IMR-90 (cell line): Measurements from ENCODE around the gene ZNF575. TPM values are rescaled to one million over a fixed set of nuclear protein-coding genes. Genes with fewer than 3 reads are reported as not detected.

Experiments used
- ATAC-seq: fragments of 200-7000 bp; cut with Tn5 transposase; 2 replicates; pipeline ENCODE4 v1.9.1; 2020; ENCODE audit warnings: low read depth, mild to moderate bottlenecking, moderate library complexity
- BruUV-seq: library from RNA; stranded (reverse); fragments of 400-500 nt; replicated peaks from 2 replicates; lab custom pipeline; 2021; lab: Mats Ljungman, UMichigan
- CTCF ChIA-PET: fragments of 300-600 bp; formaldehyde crosslinking; extraction: SDS; loops from one replicate; lab custom pipeline; 2021; ENCODE audit warnings: antibody characterized with exemption; lab: Yijun Ruan, JAX
- POLR2A ChIA-PET: fragments of 300-600 bp; sonication (Branson Sonifier 250); formaldehyde crosslinking; loops from one replicate; lab custom pipeline; 2022; ENCODE audit warnings: antibody characterized with exemption; ENCODE audit not compliant: unreplicated experiment; lab: Charles Lee
- DNase-seq: peaks from one replicate; pipeline ENCODE4 v3.0.0; 2013
- H2AFZ ChIP-seq: replicated peaks from 2 replicates; pipeline ENCODE3; 2013; ENCODE audit warnings: low read length, mild to moderate bottlenecking; ENCODE audit not compliant: poor library complexity
- H2AK5ac ChIP-seq: 2 replicates; pipeline ENCODE4 v1.6.1; 2013; ENCODE audit warnings: low read depth, low read length, inconsistent platforms
- H2AK9ac ChIP-seq: replicated peaks from 2 replicates; pipeline ENCODE3; 2013; ENCODE audit warnings: mild to moderate bottlenecking, low read depth, low read length, moderate library complexity; ENCODE audit not compliant: poor library complexity
- H2BK120ac ChIP-seq: 2 replicates; pipeline ENCODE4 v1.6.1; 2013; ENCODE audit warnings: low read depth, low read length, inconsistent platforms
- H2BK15ac ChIP-seq: 3 replicates; pipeline ENCODE4 v1.6.1; 2013; ENCODE audit warnings: low read depth, low read length, inconsistent platforms
- H2BK20ac ChIP-seq: 2 replicates; pipeline ENCODE4 v1.6.1; 2013; ENCODE audit warnings: low read depth, mild to moderate bottlenecking, inconsistent platforms, low read length, moderate library complexity
- H2BK5ac ChIP-seq: 2 replicates; pipeline ENCODE4 v1.6.1; 2013; ENCODE audit warnings: mild to moderate bottlenecking, low read depth, low read length, inconsistent platforms; ENCODE audit not compliant: poor library complexity, severe bottlenecking
- H3K14ac ChIP-seq: replicated peaks from 2 replicates; pipeline ENCODE4 v1.6.1; 2013; ENCODE audit warnings: low read depth, low read length, inconsistent platforms
- H3K18ac ChIP-seq: 2 replicates; pipeline ENCODE4 v1.6.1; 2013; ENCODE audit warnings: low read depth, low read length, control low read depth
- H3K23ac ChIP-seq: 2 replicates; pipeline ENCODE4 v1.6.1; 2013; ENCODE audit warnings: low read depth, low read length, inconsistent platforms
- H3K27ac ChIP-seq: 2 replicates; pipeline ENCODE4 v1.5.1; 2013; ENCODE audit warnings: mild to moderate bottlenecking, control low read depth, low read length; ENCODE audit not compliant: insufficient read depth
- H3K27me3 ChIP-seq: 2 replicates; pipeline ENCODE4 v1.6.1; 2013; ENCODE audit warnings: low read length; ENCODE audit not compliant: control insufficient read depth, insufficient read depth
- H3K36me3 ChIP-seq: 2 replicates; pipeline ENCODE4 v1.6.1; 2013; ENCODE audit warnings: low read length, mixed read lengths; ENCODE audit not compliant: control insufficient read depth, insufficient read depth
- H3K4ac ChIP-seq: 2 replicates; pipeline ENCODE4 v1.6.1; 2013; ENCODE audit warnings: low read depth, low read length, inconsistent platforms
- H3K4me1 ChIP-seq: 2 replicates; pipeline ENCODE4 v1.6.1; 2013; ENCODE audit warnings: low read length, mixed read lengths; ENCODE audit not compliant: control insufficient read depth, insufficient read depth
- H3K4me2 ChIP-seq: 2 replicates; pipeline ENCODE4 v1.6.1; 2013; ENCODE audit warnings: low read depth, mild to moderate bottlenecking, control low read depth, low read length, moderate library complexity
- H3K4me3 ChIP-seq: 2 replicates; pipeline ENCODE4 v1.5.1; 2013; ENCODE audit warnings: low read depth, mild to moderate bottlenecking, control low read depth, low read length, moderate library complexity; ENCODE audit not compliant: insufficient read depth
- H3K56ac ChIP-seq: 2 replicates; pipeline ENCODE4 v1.6.1; 2013; ENCODE audit warnings: low read length, inconsistent platforms; ENCODE audit not compliant: insufficient read depth; ENCODE audit errors: extremely low read depth
- H3K79me1 ChIP-seq, 2 experiments: 2 replicates each; pipeline ENCODE4 v1.6.1; 2013; ENCODE audit warnings: low read length in 2 of 2, inconsistent platforms in 1 of 2, low read depth in 1 of 2
- H3K9ac ChIP-seq: 2 replicates; pipeline ENCODE4 v1.6.1; 2013; ENCODE audit warnings: low read depth, low read length, control low read depth
- H3K9me1 ChIP-seq: 2 replicates; pipeline ENCODE4 v1.6.1; 2013; ENCODE audit warnings: low read length, inconsistent platforms; ENCODE audit not compliant: insufficient read depth
- H3K9me3 ChIP-seq: 2 replicates; pipeline ENCODE4 v1.6.1; 2013; ENCODE audit warnings: low read length; ENCODE audit not compliant: control insufficient read depth, insufficient read depth
- H4K20me1 ChIP-seq: 2 replicates; pipeline ENCODE4 v1.6.1; 2013; ENCODE audit warnings: low read length, inconsistent platforms; ENCODE audit not compliant: insufficient read depth
- H4K5ac ChIP-seq: 2 replicates; pipeline ENCODE4 v1.6.1; 2013; ENCODE audit warnings: mild to moderate bottlenecking, low read depth, low read length, control low read depth
- H4K8ac ChIP-seq, 2 experiments: 2 replicates each; pipeline ENCODE4 v1.6.1; 2013; ENCODE audit warnings: low read depth in 2 of 2, low read length in 2 of 2, control low read depth in 1 of 2, inconsistent platforms in 1 of 2
- H4K91ac ChIP-seq: 2 replicates; pipeline ENCODE4 v1.6.1; 2013; ENCODE audit warnings: low read depth, low read length, inconsistent platforms; ENCODE audit not compliant: insufficient read depth
- BHLHE40 ChIP-seq: fragments of 150-350 bp; IDR thresholded peaks from 2 replicates; pipeline ENCODE4 v1.6.1; 2016; ENCODE audit warnings: mild to moderate bottlenecking, low read depth, low read length
- CEBPB ChIP-seq: IDR thresholded peaks from 2 replicates; pipeline ENCODE4 v1.6.1; 2012; ENCODE audit warnings: low read depth, low read length, improper control_type of control experiment
- CHD1 ChIP-seq: IDR thresholded peaks from 2 replicates; pipeline ENCODE4 v1.6.1; 2012; ENCODE audit warnings: low read depth, low read length, improper control_type of control experiment
- MAZ ChIP-seq: IDR thresholded peaks from 2 replicates; pipeline ENCODE4 v1.6.1; 2012; ENCODE audit warnings: low read depth, mild to moderate bottlenecking, low read length, improper control_type of control experiment, moderate library complexity, borderline replicate concordance
- MXI1 ChIP-seq: IDR thresholded peaks from 2 replicates; pipeline ENCODE4 v1.6.1; 2012; ENCODE audit warnings: low read depth, mild to moderate bottlenecking, low read length, moderate library complexity, borderline replicate concordance
- NFE2L2 ChIP-seq: fragments of 150-350 bp; IDR thresholded peaks from 2 replicates; pipeline ENCODE4 v1.6.1; 2016; ENCODE audit warnings: low read depth, mild to moderate bottlenecking, low read length
- POLR2A ChIP-seq: IDR thresholded peaks from 2 replicates; pipeline ENCODE4 v1.6.1; 2012; ENCODE audit warnings: mild to moderate bottlenecking, low read depth, low read length
- RCOR1 ChIP-seq: IDR thresholded peaks from 2 replicates; pipeline ENCODE4 v1.6.1; 2012; ENCODE audit warnings: mild to moderate bottlenecking, low read length, improper control_type of control experiment; ENCODE audit not compliant: insufficient replicate concordance
- RFX5 ChIP-seq: IDR thresholded peaks from 2 replicates; pipeline ENCODE4 v1.8.0; 2012; ENCODE audit warnings: low read depth, mild to moderate bottlenecking, low read length, moderate library complexity
- WGBS, 2 experiments: methylation state at CpG; one replicate each; pipeline versions ENCODE4 v1.1.5 to v1.1.7; 2013; ENCODE audit warnings: missing lambda C conversion rate in 2 of 2; ENCODE audit not compliant: insufficient read length in 1 of 2; ENCODE audit errors: extremely low coverage in 2 of 2; 5-methylcytosine and 5-hydroxymethylcytosine counted together
- dilution Hi-C: fragments of 300-500 bp; cut with HindIII; formaldehyde crosslinking; loops from one replicate; pipeline ENCODE4 v1.14.3; 2018; ENCODE audit warnings: low sequenced_read_pairs; ENCODE audit not compliant: unreplicated experiment
- in situ Hi-C: fragments of 300-500 bp; cut with MboI; formaldehyde crosslinking; loops from 3 replicates; pipeline ENCODE4 v1.14.3; 2019; ENCODE audit warnings: low sequenced_read_pairs, inconsistent platforms, mixed read lengths
- intact Hi-C: fragments of 100-400 bp; cut with micrococcal nuclease; formaldehyde crosslinking; loops from 2 replicates; pipeline ENCODE4 v1.10.0; 2022
- polyA plus RNA-seq, 3 experiments: library from polyadenylated mRNA; depleted of rRNA; stranded (reverse); fragments of >200 nt; gene quantifications; 2 replicates each; pipeline ENCODE4 v1.2.3, GENCODE V29; 2012; ENCODE audit warnings: low replicate concordance in 1 of 3
- total RNA-seq: library from RNA; depleted of rRNA; stranded (reverse); fragments of >200 nt; gene quantifications from 2 replicates; pipeline ENCODE4 v1.2.3, GENCODE V29; 2012
- TF ChIP-seq, protein P1 (sequence below): fragments of 150-350 bp; IDR thresholded peaks from 2 replicates; pipeline ENCODE4 v1.6.1; 2016; ENCODE audit warnings: low read depth, mild to moderate bottlenecking, low read length, moderate library complexity, borderline replicate concordance
- TF ChIP-seq, protein P2 (sequence below): fragments of 150-350 bp; IDR thresholded peaks from 2 replicates; pipeline ENCODE4 v1.6.1; 2017; ENCODE audit warnings: mild to moderate bottlenecking, antibody characterized with exemption, low read length, low read depth

Gene ZNF575
- total and polyA plus RNA-seq, 2 of the 4 experiments (the other 2 are of a cell fraction), result 0.77 TPM; not detected in 1

DNA sequence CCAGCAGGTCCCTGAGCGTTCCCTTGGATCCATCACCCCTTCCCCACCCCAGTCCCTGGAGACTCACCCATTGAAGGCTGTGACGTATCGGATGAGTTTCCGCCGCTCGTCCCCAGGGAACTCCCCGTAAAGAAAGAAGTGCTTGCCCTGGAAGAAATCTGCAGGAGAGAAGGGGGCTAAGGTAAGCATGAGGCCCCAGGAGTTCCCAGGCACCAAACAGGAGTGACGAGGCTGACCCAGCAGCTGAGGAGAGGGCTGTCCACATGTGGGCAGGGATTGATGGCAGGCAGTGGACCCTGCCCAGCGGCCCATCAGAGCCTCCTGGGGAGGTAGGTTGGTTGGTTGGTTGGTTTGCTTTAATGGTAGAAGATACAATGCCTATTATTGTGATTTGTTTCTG lies 11.1 kb downstream of the ZNF575 start:
- in situ Hi-C loops, result no loop called here

More for the DNA sequence above, 11.1 kb downstream of the ZNF575 start:
- Histone ChIP-seq H4K91ac (no peak overlapping the region), H3K9ac (no peak overlapping the region), H3K56ac (no peak overlapping the region), H3K4me2 (no peak overlapping the region), H3K14ac (no peak overlapping the region), H3K27ac (no peak overlapping the region), H2BK120ac (no peak overlapping the region), H4K20me1 (no peaks in the 10 kb centered on the region), H3K9me3 (no peaks in the 10 kb centered on the region), H4K5ac (no peak overlapping the region), H2AK5ac (no peak overlapping the region), H3K4me3 (no peak overlapping the region), H3K4me1 (no peaks in the 10 kb centered on the region), H3K9me1 (no peaks in the 10 kb centered on the region), H3K36me3 (peaks cover 34% of the 10 kb centered on the region), H2BK5ac (no peak overlapping the region), H3K18ac (no peak overlapping the region), H3K4ac (no peak overlapping the region), H2BK15ac (no peak overlapping the region), H3K79me1 (no peaks in the 10 kb centered on the region), H2BK20ac (no peak overlapping the region), H2AFZ (no peak overlapping the region), H3K23ac (no peak overlapping the region), H2AK9ac (no peak overlapping the region), H4K8ac (no peak overlapping the region), H3K27me3 (no peaks in the 10 kb centered on the region)
- CTCF ChIA-PET, result interaction anchor here (1.2 kb wide), 1 partner anchor 11 kb away, joined by 5 read pairs; no protein-coding TSS in a partner anchor
- 98% methylated on average over 6 of the region's 9 CpGs; no CpG with 5 or more reads in 1 of the 2 experiments for WGBS, 2 experiments
- dilution Hi-C loops, result no loop called here
- POLR2A ChIA-PET, result no interaction called here
- no peak for TF ChIP-seq POLR2A
- no peak for TF ChIP-seq CHD1
- TF ChIP-seq BHLHE40, result no peak
- no peak for TF ChIP-seq CEBPB
- no peak for TF ChIP-seq RCOR1
- no peak for TF ChIP-seq MAZ
- TF ChIP-seq, protein P1, sequence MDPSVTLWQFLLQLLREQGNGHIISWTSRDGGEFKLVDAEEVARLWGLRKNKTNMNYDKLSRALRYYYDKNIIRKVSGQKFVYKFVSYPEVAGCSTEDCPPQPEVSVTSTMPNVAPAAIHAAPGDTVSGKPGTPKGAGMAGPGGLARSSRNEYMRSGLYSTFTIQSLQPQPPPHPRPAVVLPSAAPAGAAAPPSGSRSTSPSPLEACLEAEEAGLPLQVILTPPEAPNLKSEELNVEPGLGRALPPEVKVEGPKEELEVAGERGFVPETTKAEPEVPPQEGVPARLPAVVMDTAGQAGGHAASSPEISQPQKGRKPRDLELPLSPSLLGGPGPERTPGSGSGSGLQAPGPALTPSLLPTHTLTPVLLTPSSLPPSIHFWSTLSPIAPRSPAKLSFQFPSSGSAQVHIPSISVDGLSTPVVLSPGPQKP, result no peak
- TF ChIP-seq, protein P2, sequence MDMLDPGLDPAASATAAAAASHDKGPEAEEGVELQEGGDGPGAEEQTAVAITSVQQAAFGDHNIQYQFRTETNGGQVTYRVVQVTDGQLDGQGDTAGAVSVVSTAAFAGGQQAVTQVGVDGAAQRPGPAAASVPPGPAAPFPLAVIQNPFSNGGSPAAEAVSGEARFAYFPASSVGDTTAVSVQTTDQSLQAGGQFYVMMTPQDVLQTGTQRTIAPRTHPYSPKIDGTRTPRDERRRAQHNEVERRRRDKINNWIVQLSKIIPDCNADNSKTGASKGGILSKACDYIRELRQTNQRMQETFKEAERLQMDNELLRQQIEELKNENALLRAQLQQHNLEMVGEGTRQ, result no peak
- TF ChIP-seq NFE2L2, result no peak
- TF ChIP-seq RFX5, result no peak
- no peak for TF ChIP-seq MXI1
- intact Hi-C loops, result no loop called here
- BruUV-seq, result no TSS peak
- ATAC-seq (no peak), DNase-seq (no peak)
